Measurements from ENCODE around the gene SLC4A3. TPM values are rescaled to one million over a fixed set of nuclear protein-coding genes. Genes with fewer than 3 reads are reported as not detected.
"Not testable (repeated sequence)": the region's sequence is repeated elsewhere in the genome, so short reads cannot be mapped to it uniquely, and the experiment has no call there.

The SLC4A3 gene
- total and polyA plus RNA-seq, 2 donors, result 0.47 to 6.9 TPM

- H3K27me3 ChIP-seq (ENCODE audit: control insufficient read depth in 2 of 2, insufficient read depth in 1 of 2, low read length in 1 of 2), result peaks cover 4 to 36% of the 10 kb centered on the region in 2 donors
- DNase-seq (ENCODE audit: low read depth in 6 of 9, low spot score in 9 of 9), result no peak
- H3K9me3 ChIP-seq (ENCODE audit: control insufficient read depth in 2 of 2, insufficient read depth in 1 of 2, low read length in 1 of 2), result no peaks in the 10 kb centered on the region
- H3K36me3 ChIP-seq (ENCODE audit: control insufficient read depth in 2 of 2, insufficient read depth in 2 of 2, low read length in 1 of 2), result no peaks in the 10 kb centered on the region
- H3K4me3 ChIP-seq (ENCODE audit: low read length in 2 of 2), result no peak overlapping the region
- no peak overlapping the region for H3K27ac ChIP-seq (ENCODE audit: low read depth in 1 of 2, low read length in 1 of 2)
- no peaks in the 10 kb centered on the region for H3K4me1 ChIP-seq (ENCODE audit: control insufficient read depth in 2 of 2, insufficient read depth in 2 of 2, low read length in 2 of 2)
- 71% methylated on average over 8 of the region's 8 CpGs for WGBS
Measured at GRCh38 chr2:219650426-219651248, 23.2 kb downstream of the SLC4A3 start.

DNA sequence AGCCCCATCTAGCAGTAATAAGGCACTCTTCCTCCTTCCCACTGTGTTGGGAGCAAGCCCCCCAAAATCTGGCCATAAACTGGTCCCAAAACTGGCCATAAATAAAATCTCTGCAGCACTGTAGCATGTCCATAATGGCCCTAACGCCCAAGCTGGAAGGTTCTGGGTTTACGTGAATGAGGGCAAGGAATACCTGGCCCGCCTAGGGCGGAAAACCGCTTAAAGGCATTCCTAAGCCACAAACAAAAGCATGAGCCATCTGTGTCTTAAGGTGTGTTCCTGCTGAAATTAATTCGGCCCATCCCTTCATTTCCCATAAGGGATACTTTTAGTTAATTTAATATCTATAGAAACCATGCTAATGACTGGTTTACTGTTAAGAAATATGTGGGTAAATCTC is 24.2 kb downstream of the SLC4A3 start:
- not testable (repeated sequence) for H3K9me3 ChIP-seq (ENCODE audit: control insufficient read depth in 2 of 2, insufficient read depth in 1 of 2, low read length in 1 of 2); H3K4me1 ChIP-seq (ENCODE audit: control insufficient read depth in 2 of 2, insufficient read depth in 2 of 2, low read length in 2 of 2); H3K36me3 ChIP-seq (ENCODE audit: control insufficient read depth in 2 of 2, insufficient read depth in 2 of 2, low read length in 1 of 2); H3K4me3 ChIP-seq (ENCODE audit: low read length in 2 of 2); DNase-seq (ENCODE audit: low read depth in 6 of 9, low spot score in 9 of 9); H3K27ac ChIP-seq (ENCODE audit: low read depth in 1 of 2, low read length in 1 of 2)
- peaks cover 2 to 31% of the 10 kb centered on the region in 2 donors for H3K27me3 ChIP-seq (ENCODE audit: control insufficient read depth in 2 of 2, insufficient read depth in 1 of 2, low read length in 1 of 2)
- WGBS, result 80% methylated on average over 6 of the region's 6 CpGs

GRCh38 chr2:219656526-219656925 is 29.1 kb downstream of the SLC4A3 start:
- H3K36me3 ChIP-seq (ENCODE audit: control insufficient read depth in 2 of 2, insufficient read depth in 2 of 2, low read length in 1 of 2), result no peaks in the 10 kb centered on the region
- H3K27ac ChIP-seq (ENCODE audit: low read depth in 1 of 2, low read length in 1 of 2), result no peak overlapping the region
- no peak overlapping the region for H3K4me3 ChIP-seq (ENCODE audit: low read length in 2 of 2)
- no peaks in the 10 kb centered on the region for H3K9me3 ChIP-seq (ENCODE audit: control insufficient read depth in 2 of 2, insufficient read depth in 1 of 2, low read length in 1 of 2)
- WGBS, result 93% methylated on average over 1 of the region's 1 CpG
- no peaks in the 10 kb centered on the region for H3K4me1 ChIP-seq (ENCODE audit: control insufficient read depth in 2 of 2, insufficient read depth in 2 of 2, low read length in 2 of 2)
- H3K27me3 ChIP-seq (ENCODE audit: control insufficient read depth in 2 of 2, insufficient read depth in 1 of 2, low read length in 1 of 2), result peaks cover 2 to 10% of the 10 kb centered on the region in 2 donors
- no peak for DNase-seq (ENCODE audit: low read depth in 6 of 9, low spot score in 9 of 9)

- Histone ChIP-seq H3K9me3 (ENCODE audit: control insufficient read depth in 2 of 2, insufficient read depth in 1 of 2, low read length in 1 of 2) (no peaks in the 10 kb centered on the region), H3K27me3 (ENCODE audit: control insufficient read depth in 2 of 2, insufficient read depth in 1 of 2, low read length in 1 of 2) (peaks cover 2 to 7% of the 10 kb centered on the region in 2 donors)
- DNase-seq (ENCODE audit: low read depth in 6 of 9, low spot score in 9 of 9), result no peak
Measured at GRCh38 chr2:219658196-219658846, 30.9 kb downstream of the SLC4A3 start.

GRCh38 chr2:219658874-219659273 is 31.4 kb downstream of the SLC4A3 start:
- Histone ChIP-seq H3K4me1 (ENCODE audit: control insufficient read depth in 2 of 2, insufficient read depth in 2 of 2, low read length in 2 of 2) (no peaks in the 10 kb centered on the region), H3K27ac (ENCODE audit: low read depth in 1 of 2, low read length in 1 of 2) (no peak overlapping the region), H3K36me3 (ENCODE audit: control insufficient read depth in 2 of 2, insufficient read depth in 2 of 2, low read length in 1 of 2) (no peaks in the 10 kb centered on the region), H3K9me3 (ENCODE audit: control insufficient read depth in 2 of 2, insufficient read depth in 1 of 2, low read length in 1 of 2) (no peaks in the 10 kb centered on the region), H3K27me3 (ENCODE audit: control insufficient read depth in 2 of 2, insufficient read depth in 1 of 2, low read length in 1 of 2) (peaks cover 2 to 5% of the 10 kb centered on the region in 2 donors), H3K4me3 (ENCODE audit: low read length in 2 of 2) (no peak overlapping the region)
- no peak for DNase-seq (ENCODE audit: low read depth in 6 of 9, low spot score in 9 of 9)
- WGBS, result 89% methylated on average over 3 of the region's 3 CpGs

More at GRCh38 chr2:219658196-219658846, 30.9 kb downstream of the SLC4A3 start:
- Histone ChIP-seq H3K4me3 (ENCODE audit: low read length in 2 of 2) (no peak overlapping the region), H3K36me3 (ENCODE audit: control insufficient read depth in 2 of 2, insufficient read depth in 2 of 2, low read length in 1 of 2) (no peaks in the 10 kb centered on the region), H3K27ac (ENCODE audit: low read depth in 1 of 2, low read length in 1 of 2) (no peak overlapping the region), H3K4me1 (ENCODE audit: control insufficient read depth in 2 of 2, insufficient read depth in 2 of 2, low read length in 2 of 2) (no peaks in the 10 kb centered on the region)
- WGBS, result 81% methylated on average over 7 of the region's 7 CpGs

DNA sequence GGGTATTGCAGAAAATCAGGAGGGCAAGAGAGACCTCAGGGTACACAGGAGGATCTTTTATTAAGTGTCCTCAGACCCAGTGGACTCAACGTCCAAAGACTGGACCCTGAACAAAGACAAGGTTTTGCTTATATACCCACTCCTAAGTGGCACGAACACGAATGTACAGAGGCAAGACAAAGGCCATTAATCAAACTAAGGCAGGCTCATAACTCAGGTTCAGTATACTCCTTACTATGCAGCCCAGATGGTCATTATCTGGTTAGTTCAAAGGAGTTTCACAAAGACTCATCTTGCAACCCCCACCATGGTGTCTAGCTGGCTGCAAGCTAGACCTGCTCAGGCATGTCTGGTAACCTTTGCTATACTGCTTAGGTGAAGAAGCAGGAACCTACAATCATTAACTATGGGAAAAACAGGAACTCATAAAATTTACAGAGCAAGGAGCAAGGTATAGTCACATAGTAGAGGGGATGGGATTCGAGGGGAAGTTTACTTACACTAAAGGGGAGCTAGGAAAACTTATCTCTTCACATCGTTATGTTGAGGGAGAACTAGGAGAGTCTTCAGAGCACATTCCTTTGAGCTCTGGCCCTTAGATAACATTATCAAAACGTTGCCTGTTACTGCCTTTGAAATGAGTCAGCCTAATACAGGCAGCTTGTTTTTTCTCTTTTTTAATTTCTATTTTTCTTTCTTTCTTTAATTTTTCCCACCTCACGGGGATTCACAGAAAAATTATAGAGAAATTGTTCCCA is 33.9 kb downstream of the SLC4A3 start:
- no peak for DNase-seq (ENCODE audit: low read depth in 6 of 9, low spot score in 9 of 9)

GRCh38 chr2:219661955-219662395 is 34.5 kb downstream of the SLC4A3 start:
- Histone ChIP-seq H3K27me3 (ENCODE audit: control insufficient read depth in 2 of 2, insufficient read depth in 1 of 2, low read length in 1 of 2) (peaks cover 0 to 6% of the 10 kb centered on the region in 2 donors), H3K36me3 (ENCODE audit: control insufficient read depth in 2 of 2, insufficient read depth in 2 of 2, low read length in 1 of 2) (no peaks in the 10 kb centered on the region), H3K4me1 (ENCODE audit: control insufficient read depth in 2 of 2, insufficient read depth in 2 of 2, low read length in 2 of 2) (no peaks in the 10 kb centered on the region), H3K27ac (ENCODE audit: low read depth in 1 of 2, low read length in 1 of 2) (no peak overlapping the region), H3K4me3 (ENCODE audit: low read length in 2 of 2) (no peak overlapping the region), H3K9me3 (ENCODE audit: control insufficient read depth in 2 of 2, insufficient read depth in 1 of 2, low read length in 1 of 2) (no peaks in the 10 kb centered on the region)
- WGBS, result 92% methylated on average over 1 of the region's 1 CpG
- no peak for DNase-seq (ENCODE audit: low read depth in 6 of 9, low spot score in 9 of 9)

More for the DNA sequence above, 33.9 kb downstream of the SLC4A3 start:
- Histone ChIP-seq H3K9me3 (ENCODE audit: control insufficient read depth in 2 of 2, insufficient read depth in 1 of 2, low read length in 1 of 2) (no peaks in the 10 kb centered on the region), H3K36me3 (ENCODE audit: control insufficient read depth in 2 of 2, insufficient read depth in 2 of 2, low read length in 1 of 2) (no peaks in the 10 kb centered on the region), H3K4me1 (ENCODE audit: control insufficient read depth in 2 of 2, insufficient read depth in 2 of 2, low read length in 2 of 2) (no peaks in the 10 kb centered on the region), H3K4me3 (ENCODE audit: low read length in 2 of 2) (no peak overlapping the region), H3K27me3 (ENCODE audit: control insufficient read depth in 2 of 2, insufficient read depth in 1 of 2, low read length in 1 of 2) (peaks cover 0 to 2% of the 10 kb centered on the region in 2 donors), H3K27ac (ENCODE audit: low read depth in 1 of 2, low read length in 1 of 2) (no peak overlapping the region)
- WGBS, result 83% methylated on average over 7 of the region's 7 CpGs

- no peak for DNase-seq (ENCODE audit: low read depth in 6 of 9, low spot score in 9 of 9)
- no peaks in the 10 kb centered on the region for H3K9me3 ChIP-seq (ENCODE audit: control insufficient read depth in 2 of 2, insufficient read depth in 1 of 2, low read length in 1 of 2)
- no peak overlapping the region for H3K27ac ChIP-seq (ENCODE audit: low read depth in 1 of 2, low read length in 1 of 2)
- no peaks in the 10 kb centered on the region for H3K4me1 ChIP-seq (ENCODE audit: control insufficient read depth in 2 of 2, insufficient read depth in 2 of 2, low read length in 2 of 2)
- H3K4me3 ChIP-seq (ENCODE audit: low read length in 2 of 2), result no peak overlapping the region
- H3K36me3 ChIP-seq (ENCODE audit: control insufficient read depth in 2 of 2, insufficient read depth in 2 of 2, low read length in 1 of 2), result no peaks in the 10 kb centered on the region
- H3K27me3 ChIP-seq (ENCODE audit: control insufficient read depth in 2 of 2, insufficient read depth in 1 of 2, low read length in 1 of 2), result peaks cover 0 to 6% of the 10 kb centered on the region in 2 donors
Measured at GRCh38 chr2:219662566-219662965, 35.1 kb downstream of the SLC4A3 start.

All from thymus (tissue), 11 donors.